HuH-7.5 (cell line): ENCODE results near the gene TCF19.
"Not testable (repeated sequence)": the region's sequence is repeated elsewhere in the genome, so short reads cannot be mapped to it uniquely, and the experiment has no call there.

Experiments
- DNase-seq: peaks from one replicate; pipeline ENCODE4 v3.0.0; 2011; ENCODE audit warnings: low spot score

The TCF19 gene

DNA sequence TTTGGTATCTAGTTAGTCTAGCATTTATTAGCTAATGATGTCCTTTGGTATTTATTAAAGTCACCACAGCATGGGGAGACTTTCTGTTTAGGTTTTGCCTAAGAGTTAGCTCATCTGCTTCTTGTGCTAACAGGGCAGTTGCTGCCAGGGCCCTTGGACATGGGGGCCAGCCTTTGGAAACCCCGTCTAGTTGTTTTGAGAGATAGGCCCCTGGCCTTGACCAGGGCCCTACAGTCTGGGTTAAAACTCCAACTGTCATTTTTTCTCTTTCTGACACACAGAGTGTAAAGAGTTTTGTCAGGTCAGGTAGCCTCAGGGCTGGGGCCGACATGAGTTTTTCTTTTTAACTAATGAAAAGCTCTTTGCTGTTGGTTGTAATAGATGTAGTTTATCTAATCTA lies 24.9 kb downstream of the TCF19 start:
- not testable (repeated sequence) for DNase-seq

GRCh38 chr6:31183859-31184258 lies 25.5 kb downstream of the TCF19 start:
- DNase-seq, result not testable (repeated sequence)

- not testable (repeated sequence) for DNase-seq
Observed at GRCh38 chr6:31185695-31186051, 27.3 kb downstream of the TCF19 start.

GRCh38 chr6:31186052-31186734 lies 27.8 kb downstream of the TCF19 start:
- no peak for DNase-seq

- DNase-seq, result no peak
Observed at GRCh38 chr6:31187780-31188194, 29.4 kb downstream of the TCF19 start.

- not testable (repeated sequence) for DNase-seq
Observed at GRCh38 chr6:31189223-31189622, 30.8 kb downstream of the TCF19 start.

- no peak for DNase-seq
Observed at GRCh38 chr6:31190488-31190887, 32.1 kb downstream of the TCF19 start.

DNA sequence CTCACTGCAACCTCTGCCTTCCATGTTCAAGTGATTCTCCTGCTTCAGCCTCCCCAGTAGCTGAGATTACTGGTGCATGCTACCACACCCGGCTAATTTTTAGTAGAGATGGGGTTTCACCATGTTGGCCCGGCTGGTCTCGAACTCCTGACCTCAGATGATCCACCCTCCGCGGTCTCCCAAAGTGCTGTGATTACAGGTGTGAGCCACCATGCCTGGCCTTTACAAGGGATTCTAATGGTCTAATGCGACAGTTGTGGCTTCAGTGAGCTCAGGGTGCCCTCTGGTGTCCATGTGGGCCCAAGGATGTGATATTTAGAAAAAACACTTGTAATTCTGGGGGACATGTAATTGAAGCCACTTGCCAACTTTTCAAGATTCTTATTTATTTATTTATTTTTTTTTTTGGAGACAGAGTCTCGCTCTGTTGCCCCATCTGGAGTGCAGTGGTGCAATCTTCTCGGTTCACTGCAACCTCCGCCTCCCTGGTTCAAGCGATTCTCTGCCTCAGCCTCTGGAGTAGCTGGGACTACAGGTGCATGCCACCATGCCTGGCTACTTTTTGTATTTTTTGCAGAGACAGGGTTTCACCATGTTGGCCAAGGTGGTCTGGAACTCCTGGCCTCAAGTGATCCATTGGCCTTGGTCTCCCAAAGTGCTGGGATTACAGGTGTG lies 34.2 kb downstream of the TCF19 start:
- peak; percentile 34 for DNase-seq

- DNase-seq, result no peak
Observed at GRCh38 chr6:31193206-31193605, 34.8 kb downstream of the TCF19 start.

DNA sequence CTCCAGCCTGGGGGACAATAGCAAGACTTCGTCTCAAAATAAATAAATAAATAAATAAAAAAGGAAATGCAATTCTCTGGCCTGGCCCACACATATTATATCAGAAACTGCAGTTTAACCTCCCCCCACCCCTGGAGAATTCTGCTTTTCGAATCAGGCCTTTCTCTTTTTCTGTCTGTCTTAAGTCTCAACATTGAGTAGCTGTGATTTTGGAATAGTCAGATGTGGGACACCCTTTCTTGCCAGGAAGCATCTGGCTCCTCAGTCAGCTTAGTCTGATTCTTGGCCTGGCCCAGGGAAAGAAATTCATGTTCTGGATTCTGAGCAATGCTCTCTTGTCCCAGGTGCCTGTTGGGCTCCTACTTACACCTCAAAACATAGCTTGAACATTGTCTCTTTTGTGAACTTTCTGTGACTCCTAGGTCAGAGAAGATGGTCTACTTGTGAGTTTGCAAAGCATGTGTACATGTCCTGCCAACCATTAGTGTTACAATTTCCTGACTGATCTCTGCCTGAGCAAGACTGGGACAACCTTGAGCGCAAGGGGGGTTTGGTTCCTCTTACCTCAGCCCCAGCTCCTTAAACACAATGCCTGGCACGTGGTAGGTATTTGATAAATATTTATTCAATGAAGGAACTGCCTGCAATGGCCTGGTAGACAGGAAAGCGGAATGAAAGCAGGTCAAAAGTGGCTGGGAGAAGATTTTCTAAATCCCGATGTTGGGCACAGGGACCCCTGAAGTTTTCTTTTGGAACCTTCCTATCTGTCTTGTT lies 35.9 kb downstream of the TCF19 start:
- no peak for DNase-seq

GRCh38 chr6:31195308-31195979 lies 37.1 kb downstream of the TCF19 start:
- not testable (repeated sequence) for DNase-seq

- DNase-seq, result not testable (repeated sequence)
Observed at GRCh38 chr6:31196251-31197022, 38.0 kb downstream of the TCF19 start.

GRCh38 chr6:31197559-31198305 lies 39.3 kb downstream of the TCF19 start:
- peak; percentile 21 for DNase-seq

DNA sequence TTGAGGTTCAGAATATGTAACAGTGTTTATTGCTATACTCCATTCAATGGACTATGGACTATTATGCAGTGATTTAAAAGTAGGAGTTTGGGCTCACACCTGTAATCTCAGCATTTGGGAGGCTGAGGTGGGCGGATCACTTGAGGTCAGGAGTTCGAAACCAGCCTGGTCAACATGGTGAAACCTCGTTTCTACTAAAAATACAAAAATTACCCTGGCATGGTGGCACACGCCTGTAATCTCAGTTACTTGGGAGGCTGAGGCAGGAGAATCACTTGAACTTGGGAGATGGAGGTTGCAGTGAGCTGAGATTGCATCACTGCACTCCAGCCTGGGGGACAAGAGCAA lies 40.7 kb downstream of the TCF19 start:
- not testable (repeated sequence) for DNase-seq

GRCh38 chr6:31202259-31203166 lies 44.1 kb downstream of the TCF19 start:
- no peak for DNase-seq

GRCh38 chr6:31203345-31203979 lies 45.1 kb downstream of the TCF19 start:
- DNase-seq, result no peak

- DNase-seq, result no peak
Observed at GRCh38 chr6:31204751-31205145, 46.4 kb downstream of the TCF19 start.

GRCh38 chr6:31205638-31206037 lies 47.2 kb downstream of the TCF19 start:
- DNase-seq, result no peak

DNA sequence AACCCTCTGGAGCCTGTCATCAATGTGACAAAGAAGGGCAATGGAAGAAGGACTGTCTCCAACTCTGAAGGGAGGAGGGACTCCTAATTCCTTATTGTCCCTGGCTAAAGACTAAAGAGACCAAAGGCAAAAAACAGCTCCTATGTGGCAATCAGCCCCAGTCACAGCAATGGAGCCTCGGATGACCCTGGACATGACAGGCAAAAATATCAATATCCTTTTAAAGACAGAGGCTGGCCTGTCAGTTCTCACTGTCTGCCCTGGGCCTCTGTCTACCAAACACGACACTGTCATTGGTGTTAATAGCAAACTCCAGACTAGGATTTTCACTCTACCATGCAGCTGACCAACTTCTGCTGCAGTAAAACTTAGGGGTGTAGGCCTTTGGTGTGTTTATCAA lies 50.1 kb downstream of the TCF19 start:
- DNase-seq, result no peak
